Upper lobe of right lung (tissue), 1 donor: ENCODE results near the gene POLR1D. TPM values are rescaled to one million over a fixed set of nuclear protein-coding genes. Genes with fewer than 3 reads are reported as not detected.

ENCODE experiments used
- ATAC-seq: fragments of 200-7000 bp; cut with Tn5 transposase; one replicate; pipeline ENCODE4 v1.9.1; 2020; ENCODE audit warnings: mild to moderate bottlenecking, moderate library complexity
- DNase-seq: peaks from one replicate; pipeline ENCODE4 v3.0.0-alpha.2; 2020
- H3K27ac ChIP-seq: fragments of 200-600 bp; one replicate; pipeline ENCODE4 v1.8.0; 2022
- H3K27me3 ChIP-seq: fragments of 200-600 bp; one replicate; pipeline ENCODE4 v1.8.0; 2022; ENCODE audit warnings: mild to moderate bottlenecking
- H3K36me3 ChIP-seq: fragments of 200-600 bp; one replicate; pipeline ENCODE4 v1.8.0; 2022
- H3K4me1 ChIP-seq: fragments of 200-600 bp; one replicate; pipeline ENCODE4 v1.8.0; 2022
- H3K4me3 ChIP-seq: fragments of 200-600 bp; one replicate; pipeline ENCODE4 v1.8.0; 2022; ENCODE audit warnings: mild to moderate bottlenecking
- H3K9me3 ChIP-seq: fragments of 200-600 bp; one replicate; pipeline ENCODE4 v1.8.0; 2022
- CTCF ChIP-seq: fragments of 200-600 bp; IDR thresholded peaks from one replicate; pipeline ENCODE4 v1.8.0; 2022; ENCODE audit warnings: antibody characterized with exemption
- intact Hi-C: fragments of 100-400 bp; cut with DNase I; formaldehyde crosslinking; loops from one replicate; pipeline ENCODE4 v1.11.0; 2022
- total RNA-seq: library from RNA; stranded (reverse); fragmentation: NEBNext Ultra II Directional; extraction: Animal tissue kit (Norgen Biotek cat#: 25700); gene quantifications from one replicate; pipeline ENCODE4 v1.2.1, GENCODE V29; 2021
- donor health status: DM: no; HTN: yes; CAD: no; lungs with severe emphysema.

Gene POLR1D
- total RNA-seq, 1 donor from 2014 or later: 114 TPM

- DNase-seq (no peak), ATAC-seq (no peak)
- no peak overlapping the region for H3K4me3 ChIP-seq
- no peaks in the 10 kb centered on the region for H3K27me3 ChIP-seq
- TF ChIP-seq CTCF: no peak
- H3K36me3 ChIP-seq: no peaks in the 10 kb centered on the region
- H3K27ac ChIP-seq: no peak overlapping the region
- intact Hi-C loops: no loop called here
- peaks cover 21% of the 10 kb centered on the region for H3K4me1 ChIP-seq
- no peaks in the 10 kb centered on the region for H3K9me3 ChIP-seq
These were observed 12.5 kb downstream of the POLR1D start for GRCh38 chr13:27634231-27634630.

- DNase-seq: no peak
- H3K9me3 ChIP-seq: no peaks in the 10 kb centered on the region
- H3K4me3 ChIP-seq: no peak overlapping the region
- no peaks in the 10 kb centered on the region for H3K36me3 ChIP-seq
- no peak overlapping the region for H3K27ac ChIP-seq
- intact Hi-C loops: no loop called here
- no peak for TF ChIP-seq CTCF
- no peak for ATAC-seq
- peaks cover 24% of the 10 kb centered on the region for H3K4me1 ChIP-seq
- H3K27me3 ChIP-seq: no peaks in the 10 kb centered on the region
These were observed 13.1 kb downstream of the POLR1D start for GRCh38 chr13:27634791-27635190.

GRCh38 chr13:27635266-27635665, 13.6 kb downstream of the POLR1D start:
- no peaks in the 10 kb centered on the region for H3K9me3 ChIP-seq
- H3K4me1 ChIP-seq: peaks cover 24% of the 10 kb centered on the region
- H3K36me3 ChIP-seq: no peaks in the 10 kb centered on the region
- no peak overlapping the region for H3K4me3 ChIP-seq
- DNase-seq (no peak), ATAC-seq (peak; percentile 88)
- no peaks in the 10 kb centered on the region for H3K27me3 ChIP-seq
- no peak for TF ChIP-seq CTCF
- H3K27ac ChIP-seq: no peak overlapping the region
- intact Hi-C loops: no loop called here

GRCh38 chr13:27636589-27637288, 15.0 kb downstream of the POLR1D start:
- ATAC-seq (no peak), DNase-seq (no peak)
- no peak for TF ChIP-seq CTCF
- H3K4me3 ChIP-seq: no peak overlapping the region
- intact Hi-C loops: no loop called here
- no peaks in the 10 kb centered on the region for H3K36me3 ChIP-seq
- H3K27me3 ChIP-seq: no peaks in the 10 kb centered on the region
- no peaks in the 10 kb centered on the region for H3K9me3 ChIP-seq
- H3K4me1 ChIP-seq: peaks cover 24% of the 10 kb centered on the region
- no peak overlapping the region for H3K27ac ChIP-seq

DNA sequence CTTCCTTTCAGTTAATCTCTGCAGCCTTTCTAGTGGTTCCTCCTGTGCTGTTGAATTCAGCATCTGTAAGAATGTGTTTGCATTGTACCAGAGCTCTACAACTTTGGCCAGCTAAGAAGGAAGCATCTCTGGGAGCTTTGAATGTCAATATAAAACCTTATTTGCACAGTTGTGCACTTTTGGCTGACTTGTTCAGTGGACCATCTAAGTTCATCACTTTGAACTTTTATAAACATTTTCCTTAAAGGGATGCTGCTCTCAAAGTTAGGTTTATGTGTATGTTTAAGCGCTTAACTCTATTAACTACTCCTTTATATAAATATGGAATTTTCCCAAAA, 15.6 kb downstream of the POLR1D start:
- no peak for TF ChIP-seq CTCF
- ATAC-seq (no peak), DNase-seq (no peak)
- Histone ChIP-seq H3K4me1 (peaks cover 24% of the 10 kb centered on the region), H3K27ac (no peak overlapping the region), H3K4me3 (no peak overlapping the region), H3K27me3 (no peaks in the 10 kb centered on the region), H3K9me3 (no peaks in the 10 kb centered on the region), H3K36me3 (no peaks in the 10 kb centered on the region)
- intact Hi-C loops: no loop called here

GRCh38 chr13:27638001-27638400, 16.3 kb downstream of the POLR1D start:
- H3K4me1 ChIP-seq: peaks cover 24% of the 10 kb centered on the region
- no peaks in the 10 kb centered on the region for H3K27me3 ChIP-seq
- H3K4me3 ChIP-seq: no peak overlapping the region
- H3K9me3 ChIP-seq: no peaks in the 10 kb centered on the region
- intact Hi-C loops: no loop called here
- ATAC-seq (no peak), DNase-seq (no peak)
- H3K27ac ChIP-seq: no peak overlapping the region
- TF ChIP-seq CTCF: no peak
- no peaks in the 10 kb centered on the region for H3K36me3 ChIP-seq
